HepG2 (cell line): ENCODE data around the gene SCRN3. TPM values are rescaled to one million over a fixed set of nuclear protein-coding genes. Genes with fewer than 3 reads are reported as not detected.
A peak's percentile ranks its signal among the peaks of the same experiment; 100 is the strongest.

Experiments
- ATAC-seq: fragments of 200-7000 bp; cut with Tn5 transposase; 3 replicates; pipeline ENCODE4 v1.9.1; 2020; ENCODE audit warnings: mild to moderate bottlenecking, moderate library complexity
- BruUV-seq: library from RNA; stranded (reverse); fragments of 400-500 nt; replicated peaks from 2 replicates; lab custom pipeline; 2021; lab: Mats Ljungman, UMichigan
- CTCF ChIA-PET: fragments of 300-600 bp; formaldehyde crosslinking; extraction: SDS; loops from one replicate; lab custom pipeline; 2021; ENCODE audit warnings: low total read pairs, inconsistent platforms, low intra/inter-chr PET ratio; lab: Yijun Ruan, JAX
- POLR2A ChIA-PET: fragments of 350-600 bp; sonication (Branson Sonifier 250); formaldehyde crosslinking; loops from one replicate; lab custom pipeline; 2020; ENCODE audit warnings: antibody characterized with exemption, inconsistent platforms; lab: Yijun Ruan, JAX
- DNase-seq: peaks from one replicate; pipeline ENCODE4 v3.0.0-alpha.2; 2015; ENCODE audit warnings: low spot score
- FAIRE-seq: peaks from 3 replicates; lab custom pipeline; 2011; peaks lifted over from hg19 to GRCh38; lab: Jason Lieb, UNC
- H2AFZ ChIP-seq: one replicate; pipeline ENCODE4 v1.6.1; 2011; ENCODE audit warnings: low read length, inconsistent platforms
- H3K27ac ChIP-seq: fragments of 300-600 bp; 3 replicates; pipeline ENCODE4 v1.8.0; 2011; ENCODE audit warnings: mixed run types, mild to moderate bottlenecking, mixed read lengths, low read length, inconsistent platforms; ENCODE audit not compliant: insufficient read depth; ENCODE audit errors: extremely low read length
- H3K27me3 ChIP-seq, 2 experiments: fragments of 200-600 bp in 1 of 2; 2 replicates in 1 of 2; 3 replicates in 1 of 2; pipeline versions ENCODE4 v1.6.0 to v1.8.0; 2011; ENCODE audit warnings: low read length in 2 of 2, mild to moderate bottlenecking in 2 of 2, moderate library complexity in 2 of 2, inconsistent platforms in 1 of 2; ENCODE audit not compliant: insufficient read depth in 2 of 2, control insufficient read depth in 1 of 2
- H3K36me3 ChIP-seq, 2 experiments: fragments of 200-600 bp in 1 of 2; replicated peaks in 1 of 2; 2 replicates in 1 of 2; 3 replicates in 1 of 2; pipeline versions ENCODE4 v1.5.1 to v1.8.0; 2011; ENCODE audit warnings: low read length in 2 of 2, inconsistent platforms in 1 of 2; ENCODE audit not compliant: insufficient read depth in 2 of 2, control insufficient read depth in 1 of 2
- H3K4me1 ChIP-seq: 2 replicates; pipeline ENCODE4 v1.5.1; 2012; ENCODE audit warnings: low read length, inconsistent platforms; ENCODE audit not compliant: insufficient read depth
- H3K4me2 ChIP-seq: 2 replicates; pipeline ENCODE4 v1.6.0; 2011; ENCODE audit warnings: low read depth, low read length, inconsistent platforms
- H3K4me3 ChIP-seq, 3 experiments: fragments of 200-600 bp in 1 of 3; sonication (generic), shearing (Covaris generic) in 1 of 3; replicated peaks in 1 of 3; 2 replicates each; pipeline ENCODE4 v1.5.1; 2011 to 2016; ENCODE audit warnings: low read length in 3 of 3, inconsistent platforms in 2 of 3, low read depth in 2 of 3, mild to moderate bottlenecking in 2 of 3, control low read depth in 1 of 3, mixed read lengths in 1 of 3; ENCODE audit not compliant: insufficient read depth in 1 of 3
- H3K79me2 ChIP-seq: one replicate; pipeline ENCODE4 v1.6.1; 2011; ENCODE audit warnings: low read length, inconsistent platforms; ENCODE audit not compliant: insufficient read depth
- H3K9ac ChIP-seq: 2 replicates; pipeline ENCODE4 v1.6.0; 2011; ENCODE audit warnings: mild to moderate bottlenecking, low read depth, low read length, inconsistent platforms; ENCODE audit not compliant: insufficient read depth
- H3K9me3 ChIP-seq: 2 replicates; pipeline ENCODE4 v1.5.1; 2012; ENCODE audit warnings: mild to moderate bottlenecking, low read length
- H4K20me1 ChIP-seq: 2 replicates; pipeline ENCODE4 v1.6.0; 2011; ENCODE audit warnings: inconsistent platforms, mild to moderate bottlenecking, low read length, moderate library complexity; ENCODE audit not compliant: insufficient read depth
- FIP1L1 ChIP-seq: fragments of 200-400 bp; formaldehyde crosslinking; IDR thresholded peaks from 2 replicates; pipeline ENCODE4 v1.6.1; 2018; ENCODE audit warnings: low read depth, mild to moderate bottlenecking, low read length, moderate library complexity, borderline replicate concordance; ENCODE audit not compliant: insufficient read depth
- KMT2A ChIP-seq: sonication (generic); formaldehyde crosslinking; IDR thresholded peaks from 2 replicates; pipeline ENCODE4 v1.4.0; 2020; ENCODE audit warnings: missing genetic modification reagents
- MAFK ChIP-seq, 2 experiments: IDR thresholded peaks in 1 of 2; conservative IDR thresholded peaks in 1 of 2; 2 replicates each; pipeline ENCODE4 v1.6.1; 2011; ENCODE audit warnings: improper control_type of control experiment in 2 of 2, low read length in 2 of 2
- NONO ChIP-seq, 2 experiments: fragments of 450-650 bp in 1 of 2; sonication (generic) in 1 of 2; formaldehyde crosslinking in 1 of 2; IDR thresholded peaks in 1 of 2; conservative IDR thresholded peaks in 1 of 2; 2 replicates each; pipeline versions ENCODE4 v1.6.1 to v1.8.0; 2017 to 2022; ENCODE audit warnings: mild to moderate bottlenecking in 1 of 2, missing genetic modification reagents in 1 of 2, moderate library complexity in 1 of 2
- NR2F2 ChIP-seq: IDR thresholded peaks from 2 replicates; pipeline ENCODE4 v1.6.1; 2012; ENCODE audit warnings: low read depth, inconsistent platforms, borderline replicate concordance
- TAF15 ChIP-seq: fragments of 200-400 bp; formaldehyde crosslinking; IDR thresholded peaks from one replicate; pipeline ENCODE4 v1.6.1; 2018; ENCODE audit warnings: mild to moderate bottlenecking, low read depth, low read length; ENCODE audit not compliant: poor library complexity, severe bottlenecking
- TFDP1 ChIP-seq: IDR thresholded peaks from 2 replicates; pipeline ENCODE4 v1.6.1; 2016; ENCODE audit warnings: missing compliant biosample characterization, missing genetic modification reagents, borderline replicate concordance
- WGBS: methylation state at CpG from one replicate; pipeline ENCODE4 v1.1.6; 2017; ENCODE audit warnings: low lambda C conversion rate; 5-methylcytosine and 5-hydroxymethylcytosine counted together
- in situ Hi-C: cut with HindIII; loops from 2 replicates; pipeline ENCODE4 v1.10.0; 2017; ENCODE audit warnings: low pct_unique_long_range_greater_than_20kb; ENCODE audit not compliant: extremely low pct_ligation_motif_present
- intact Hi-C: fragments of 100-400 bp; cut with micrococcal nuclease; formaldehyde crosslinking; loops from one replicate; pipeline ENCODE4 v1.10.0; 2022; ENCODE audit not compliant: unreplicated experiment
- polyA plus RNA-seq, 8 experiments: library from polyadenylated mRNA; depleted of rRNA in 3 of 8; stranded (reverse) in 7 of 8; unstranded in 1 of 8; fragments of >200 nt; fragmentation: Illumina TruSeq in 4 of 8; extraction: Trizol in 4 of 8; gene quantifications; 2 replicates each; pipeline versions ENCODE4 v1.2.1 to v1.2.3, GENCODE V29; 2011 to 2016; ENCODE audit warnings: low read depth in 4 of 8, missing spikeins in 1 of 8, mixed read lengths in 1 of 8; ENCODE audit not compliant: insufficient read depth in 1 of 8
- total RNA-seq, 5 experiments: library from RNA; depleted of rRNA; stranded (reverse); fragments of >200 nt; fragmentation: Illumina TruSeq; extraction: Trizol; gene quantifications; 2 replicates each; pipeline ENCODE4 v1.2.3, GENCODE V29; 2016; ENCODE audit warnings: low read depth in 1 of 5
- TF ChIP-seq, protein P1 (sequence below): sonication (generic); formaldehyde crosslinking; IDR thresholded peaks from 2 replicates; pipeline ENCODE4 v1.5.0; 2020; ENCODE audit warnings: mild to moderate bottlenecking, missing genetic modification reagents, moderate library complexity

SCRN3 gene
- total and polyA plus RNA-seq, 2 of the 13 experiments (the other 11 are each of a cell fraction or from before 2014, with no cell fraction given), result 6.6 to 11.3 TPM

DNA sequence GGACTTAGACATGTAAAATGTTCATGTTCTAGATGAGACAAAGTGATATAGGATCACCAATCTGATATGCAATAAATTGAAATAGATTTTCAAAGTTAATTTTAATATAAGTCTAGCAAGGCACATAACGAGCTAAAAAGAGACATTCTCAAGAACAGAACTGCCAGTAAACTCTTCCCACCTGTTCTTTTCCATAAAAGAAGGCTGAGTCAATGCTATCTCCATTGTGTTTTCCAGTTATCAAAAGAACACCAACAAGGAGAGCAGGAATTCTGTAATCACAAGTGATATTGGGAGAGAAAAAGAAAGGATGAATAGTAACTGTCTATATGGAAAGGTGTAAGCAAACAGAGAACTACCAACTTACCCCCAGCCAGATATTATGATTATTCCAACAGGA lies 65.7 kb downstream of the SCRN3 start:
- CTCF ChIA-PET, result interaction anchor here (3.2 kb wide), 1 partner anchor 86 kb away, joined by 15 read pairs; no protein-coding TSS in a partner anchor
- Histone ChIP-seq H4K20me1 (0 out of 2 replicates have a peak, but pooled peaks cover 4% of the 10 kb centered on the region), H3K27me3 (no peaks in the 10 kb centered on the region), H3K27ac (no peak overlapping the region), H3K79me2 (no peaks in the 10 kb centered on the region), H3K36me3 (no peaks in the 10 kb centered on the region), H3K4me1 (no peaks in the 10 kb centered on the region), H3K4me2 (no peak overlapping the region), H3K9me3 (no peaks in the 10 kb centered on the region), H2AFZ (no peak overlapping the region), H3K9ac (no peak overlapping the region), H3K4me3 (no peak overlapping the region)
- POLR2A ChIA-PET, result no interaction called here
- ATAC-seq (no peak), FAIRE-seq (no peak), DNase-seq (no peak)
- BruUV-seq, result no TSS peak
- 2% methylated on average over 1 of the region's 1 CpG for WGBS
- intact Hi-C loops, result no loop called here
- in situ Hi-C loops, result loop anchor here (5.0 kb wide), 1 partner anchor 226 kb away; no protein-coding TSS in a partner anchor
- TF ChIP-seq NR2F2 (no peak), KMT2A (CRISPR knock-in tag) (no peak), FIP1L1 (no peak), NONO (IDR thresholded peaks at IDR 0.05) (no peak), NONO (CRISPR knock-in tag; conservative IDR thresholded peaks at IDR 0.05) (no peak)
- TF ChIP-seq, all 625 proteins: peak for 0

- WGBS, result 15% methylated on average over 4 of the region's 4 CpGs
- no peak overlapping the region for H3K9ac ChIP-seq
- no peaks in the 10 kb centered on the region for H3K27me3 ChIP-seq
- no peak overlapping the region for H3K27ac ChIP-seq
- ATAC-seq (peak; percentile 88), FAIRE-seq (no peak), DNase-seq (peak; percentile 32)
- H3K9me3 ChIP-seq, result no peaks in the 10 kb centered on the region
- BruUV-seq, result no TSS peak
- intact Hi-C loops, result no loop called here
- no peak overlapping the region for H3K4me2 ChIP-seq
- H2AFZ ChIP-seq, result no peak overlapping the region
- ChIA-PET CTCF (no interaction called here), POLR2A (no interaction called here)
- in situ Hi-C loops, result no loop called here
- H3K4me3 ChIP-seq, result no peak overlapping the region
- no peak for TF ChIP-seq MAFK (conservative IDR thresholded peaks at IDR 0.05 in 1 of 2, IDR thresholded peaks at IDR 0.05 in 1 of 2; ENCODE audit: low read length in 2 of 2)
- TF ChIP-seq TFDP1 (CRISPR knock-in tag), result peak; percentile 26; the same call in 1 of the 2 replicates
- TF ChIP-seq, protein P1, sequence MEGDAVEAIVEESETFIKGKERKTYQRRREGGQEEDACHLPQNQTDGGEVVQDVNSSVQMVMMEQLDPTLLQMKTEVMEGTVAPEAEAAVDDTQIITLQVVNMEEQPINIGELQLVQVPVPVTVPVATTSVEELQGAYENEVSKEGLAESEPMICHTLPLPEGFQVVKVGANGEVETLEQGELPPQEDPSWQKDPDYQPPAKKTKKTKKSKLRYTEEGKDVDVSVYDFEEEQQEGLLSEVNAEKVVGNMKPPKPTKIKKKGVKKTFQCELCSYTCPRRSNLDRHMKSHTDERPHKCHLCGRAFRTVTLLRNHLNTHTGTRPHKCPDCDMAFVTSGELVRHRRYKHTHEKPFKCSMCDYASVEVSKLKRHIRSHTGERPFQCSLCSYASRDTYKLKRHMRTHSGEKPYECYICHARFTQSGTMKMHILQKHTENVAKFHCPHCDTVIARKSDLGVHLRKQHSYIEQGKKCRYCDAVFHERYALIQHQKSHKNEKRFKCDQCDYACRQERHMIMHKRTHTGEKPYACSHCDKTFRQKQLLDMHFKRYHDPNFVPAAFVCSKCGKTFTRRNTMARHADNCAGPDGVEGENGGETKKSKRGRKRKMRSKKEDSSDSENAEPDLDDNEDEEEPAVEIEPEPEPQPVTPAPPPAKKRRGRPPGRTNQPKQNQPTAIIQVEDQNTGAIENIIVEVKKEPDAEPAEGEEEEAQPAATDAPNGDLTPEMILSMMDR (CRISPR knock-in tag), result peak; percentile 29; the same call in 1 of the 2 replicates
- no peak for TF ChIP-seq TAF15
- no peaks in the 10 kb centered on the region for H3K36me3 ChIP-seq
- no peaks in the 10 kb centered on the region for H3K4me1 ChIP-seq
- H3K79me2 ChIP-seq, result no peaks in the 10 kb centered on the region
- H4K20me1 ChIP-seq, result 0 out of 2 replicates have a peak, but pooled peaks cover 4% of the 10 kb centered on the region
Observed at GRCh38 chr2:174465327-174465726, 69.8 kb downstream of the SCRN3 start.
